Pancreas (tissue), 10 donors: Measurements from ENCODE around the gene API5. TPM values are rescaled to one million over a fixed set of nuclear protein-coding genes. Genes with fewer than 3 reads are reported as not detected.

Source experiments
- ATAC-seq, 4 donors: fragments of 200-7000 bp; cut with Tn5 transposase; one replicate each; pipeline versions ENCODE4 v1.8.0 to v1.9.1; 2020; ENCODE audit warnings: mild to moderate bottlenecking in 4 of 4, moderate library complexity in 4 of 4
- DNase-seq, 6 donors: peaks; one replicate each; pipeline ENCODE4 v3.0.0-alpha.2; 2020
- FAIRE-seq: peaks from 2 replicates; lab custom pipeline; 2012; peaks lifted over from hg19 to GRCh38; lab: Jason Lieb, UNC
- H3K27ac ChIP-seq, 4 donors: fragments of 200-600 bp; sonication (generic); 1 replicate in 3 of 4; 2 replicates in 1 of 4; pipeline versions ENCODE4 v1.5.0 to v1.8.0; 2020
- H3K27me3 ChIP-seq, 4 donors: fragments of 200-600 bp; one replicate each; pipeline ENCODE4 v1.8.0; 2021
- H3K36me3 ChIP-seq, 3 donors: fragments of 200-600 bp; sonication (generic) in 1 of 3; one replicate each; pipeline versions ENCODE4 v1.5.0 to v1.8.0; 2020 to 2021
- H3K4me1 ChIP-seq, 3 donors: fragments of 200-600 bp; one replicate each; pipeline ENCODE4 v1.8.0; 2021
- H3K4me3 ChIP-seq, 4 donors: fragments of 200-600 bp; sonication (generic) in 2 of 4; one replicate each; pipeline versions ENCODE4 v1.5.0 to v1.8.0; 2020 to 2021
- H3K9me3 ChIP-seq, 4 donors: fragments of 200-600 bp; one replicate each; pipeline ENCODE4 v1.8.0; 2021
- CTCF ChIP-seq, 4 donors: fragments of 200-600 bp; sonication (generic) in 3 of 4; IDR thresholded peaks; one replicate each; pipeline versions ENCODE4 v1.5.0 to v1.8.0; 2021; ENCODE audit warnings: antibody characterized with exemption in 4 of 4
- WGBS, 2 donors: extraction: QIAGEN DNeasy Blood & Tissue Kit; methylation state at CpG; one replicate each; pipeline ENCODE4 v1.1.7; 2013; 5-methylcytosine and 5-hydroxymethylcytosine counted together
- intact Hi-C, 3 donors: fragments of 100-400 bp; cut with DNase I; formaldehyde crosslinking; loops; one replicate each; pipeline versions ENCODE4 v1.11.1 to v1.14.2; 2022
- polyA plus RNA-seq, 2 donors: library from polyadenylated mRNA; stranded (reverse); fragments of 200-250 nt; gene quantifications; one replicate each; pipeline ENCODE4 v1.2.3, GENCODE V29; 2013
- total RNA-seq, 6 donors: library from RNA; stranded (reverse); fragmentation: NEBNext Ultra II Directional in 4 of 6; extraction: Animal tissue kit (Norgen Biotek cat#: 25700) in 4 of 6; gene quantifications; one replicate each; pipeline versions ENCODE4 v1.2.1 to v1.2.4, GENCODE V29; 2021 to 2023
- donor health status: healthy with polysubstance abuse.
- donor health status: DM: no; HTN: no; CAD: no; lungs with moderate emphysema.
- donor health status: DM: no; HTN: no; CAD: no.
- donor health status: control.
- donor health status: control.
- donor health status: Bipolar disorder and iron deficiency.
- donor health status: DM: yes; HTN: yes; CAD: no.
- donor health status: DM: no; HTN: no; CAD: no.
- donor health status: DM: no; HTN: no; CAD: no.
- donor health status: DM: yes; HTN: yes; CAD: no.

The API5 gene
- total and polyA plus RNA-seq, 8 donors: 16.3 to 52.0 (median 40.3) TPM

- H3K4me3 ChIP-seq: no peak overlapping the region
- TF ChIP-seq CTCF (IDR thresholded peaks at IDR 0.05): no peak
- no peaks in the 10 kb centered on the region for H3K9me3 ChIP-seq
- H3K27ac ChIP-seq: no peak overlapping the region
- intact Hi-C loops: no loop called here
- DNase-seq (peak in 5 of 6 donors; percentile 34 to 70 (median 55)), ATAC-seq (peak; percentile 63 to 76 (median 70)), FAIRE-seq (no peak)
- peaks cover 0 to 27% (median 0%) of the 10 kb centered on the region in 3 donors for H3K36me3 ChIP-seq
- H3K4me1 ChIP-seq: no peaks in the 10 kb centered on the region
- no peaks in the 10 kb centered on the region for H3K27me3 ChIP-seq
- 47 to 56% methylated on average over 2 of the region's 2 CpGs for WGBS, 2 donors
Measured at GRCh38 chr11:43393765-43394355, 82.1 kb downstream of the API5 start.

Other genes with a start within 250 kb of the API5 start
- 10 to 100 TPM; 39.9 to 70.6 (median 57.0) TPM for gene TTC17, start 46.9 kb downstream of the API5 start, total RNA-seq
- 10 to 100 TPM; 44.1 to 71.1 TPM for gene TTC17, start 46.9 kb downstream of the API5 start, polyA plus RNA-seq